ENCODE data around the gene NEK4.
A peak's percentile ranks its signal among the peaks of the same experiment; 100 is the strongest.
"Not testable (repeated sequence)": the region's sequence is repeated elsewhere in the genome, so short reads cannot be mapped to it uniquely, and the experiment has no call there.

Gene NEK4

GRCh38 chr3:52678265-52679198 is 92.2 kb downstream of the NEK4 start:
- POLR2A ChIA-PET = no interaction called here
- no peak for TF ChIP-seq CTCF (IDR thresholded peaks at IDR 0.05; ENCODE audit: insufficient read depth, low read length, missing control alignments)
- no peak for DNase-seq (ENCODE audit: low read depth, low spot score)
- CTCF ChIA-PET = interaction anchor here (0.9 to 1.5 kb wide), 3 partner anchors 231 to 251 kb away, joined by 3 to 4 read pairs (median 4); no protein-coding TSS in a partner anchor
- no peak overlapping the region for H3K4me3 ChIP-seq (ENCODE audit: low read depth, low read length)

- DNase-seq (ENCODE audit: low read depth, low spot score); CTCF ChIA-PET; H3K4me3 ChIP-seq (ENCODE audit: low read depth, low read length); POLR2A ChIA-PET: not testable (repeated sequence)
These were observed 94.5 kb downstream of the NEK4 start for GRCh38 chr3:52676201-52676600.

- ChIA-PET CTCF (interaction anchor here (1.0 to 1.2 kb wide), 2 partner anchors 10 to 243 kb away, joined by 3 read pairs; no protein-coding TSS in a partner anchor), POLR2A (interaction anchor here (1.3 to 1.5 kb wide), 2 partner anchors 21 to 136 kb away, joined by 4 to 6 read pairs; no protein-coding TSS in a partner anchor)
- no peak for TF ChIP-seq CTCF (IDR thresholded peaks at IDR 0.05; ENCODE audit: insufficient read depth, low read length, missing control alignments)
- H3K4me3 ChIP-seq (ENCODE audit: low read depth, low read length) = no peak overlapping the region
- DNase-seq (ENCODE audit: low read depth, low spot score) = no peak
These were observed 99.1 kb downstream of the NEK4 start for GRCh38 chr3:52671676-52672075.

- no peak for TF ChIP-seq CTCF (IDR thresholded peaks at IDR 0.05; ENCODE audit: insufficient read depth, low read length, missing control alignments)
- no peak overlapping the region; the same call in 1 of the 2 replicates for H3K4me3 ChIP-seq (ENCODE audit: low read depth, low read length)
- ChIA-PET CTCF (interaction anchor here (1.0 kb wide), 1 partner anchor 10 kb away, joined by 3 read pairs; no protein-coding TSS in a partner anchor), POLR2A (interaction anchor here (0.7 to 1.5 kb wide), 5 partner anchors 17 to 201 kb away, joined by 3 to 6 read pairs (median 3); no protein-coding TSS in a partner anchor)
- DNase-seq (ENCODE audit: low read depth, low spot score) = peak; percentile 100
These were observed 99.9 kb downstream of the NEK4 start for GRCh38 chr3:52670621-52671521.

- no peak for DNase-seq (ENCODE audit: low read depth, low spot score)
- H3K4me3 ChIP-seq (ENCODE audit: low read depth, low read length) = no peak overlapping the region
- CTCF ChIA-PET = interaction anchor here (0.6 to 1.3 kb wide), 2 partner anchors 12 to 183 kb away, joined by 3 to 5 read pairs; no protein-coding TSS in a partner anchor
- no peak for TF ChIP-seq CTCF (IDR thresholded peaks at IDR 0.05; ENCODE audit: insufficient read depth, low read length, missing control alignments)
- POLR2A ChIA-PET = no interaction called here
These were observed 107.6 kb downstream of the NEK4 start for GRCh38 chr3:52663098-52663497.

- ChIA-PET CTCF (interaction anchor here (0.6 kb wide), 1 partner anchor 9 kb away, joined by 3 read pairs; no protein-coding TSS in a partner anchor), POLR2A (no interaction called here)
- H3K4me3 ChIP-seq (ENCODE audit: low read depth, low read length) = no peak overlapping the region
- DNase-seq (ENCODE audit: low read depth, low spot score) = no peak
- no peak for TF ChIP-seq CTCF (IDR thresholded peaks at IDR 0.05; ENCODE audit: insufficient read depth, low read length, missing control alignments)
These were observed 110.7 kb downstream of the NEK4 start for GRCh38 chr3:52660046-52660445.
